ENCODE data around the gene SMG7. TPM values are rescaled to one million over a fixed set of nuclear protein-coding genes. Genes with fewer than 3 reads are reported as not detected.

Gene SMG7
- total RNA-seq, 1 experiment from 2014 or later: 65.2 TPM

DNA sequence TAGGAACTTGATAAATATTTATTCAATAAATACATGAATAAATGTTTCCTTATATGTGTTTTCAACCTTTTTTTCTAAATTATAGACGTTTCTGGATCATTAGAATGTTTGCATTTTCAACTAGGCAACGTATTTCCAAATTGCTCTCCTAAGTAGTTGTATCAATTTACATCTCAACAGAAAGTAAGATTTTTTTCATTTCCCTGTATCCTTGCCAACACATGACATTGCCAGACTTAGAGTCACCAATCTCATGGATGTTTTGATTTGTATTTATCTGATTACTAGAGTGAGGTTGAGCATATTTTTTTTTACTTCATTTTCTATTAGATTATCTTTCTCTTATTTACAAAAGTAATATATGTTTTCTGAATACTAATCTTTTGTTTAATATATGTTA lies 22.2 kb upstream of the SMG7 start:
- Histone ChIP-seq H3K27ac (ENCODE audit: low read length) (no peak overlapping the region), H3K4me3 (ENCODE audit: low read depth in 2 of 2, low read length in 2 of 2) (no peak overlapping the region), H3K36me3 (ENCODE audit: control insufficient read depth, insufficient read depth, low read length) (no peaks in the 10 kb centered on the region), H3K27me3 (ENCODE audit: control insufficient read depth, insufficient read depth, low read length) (peaks cover 7% of the 10 kb centered on the region), H3K9me3 (ENCODE audit: control insufficient read depth, insufficient read depth, low read depth, low read length) (no peaks in the 10 kb centered on the region), H3K4me1 (ENCODE audit: control insufficient read depth, insufficient read depth, low read length) (no peaks in the 10 kb centered on the region; the same call in 1 of the 2 replicates)
- in situ Hi-C loops (cut with HindIII; ENCODE audit: low pct_unique_long_range_greater_than_20kb, low sequenced_read_pairs): no loop called here
- intact Hi-C loops (cut with micrococcal nuclease; ENCODE audit: unreplicated experiment): loop anchor here (10.0 kb wide), 1 partner anchor 165 kb away; no protein-coding TSS in a partner anchor
- POLR2A ChIA-PET: no interaction called here
- TF ChIP-seq POLR2AphosphoS5 (IDR thresholded peaks at IDR 0.05; ENCODE audit: low read depth, low read length): no peak
- TF ChIP-seq TCF7L2 (IDR thresholded peaks at IDR 0.05; ENCODE audit: low read depth, low read length): no peak
- TF ChIP-seq, protein P1, sequence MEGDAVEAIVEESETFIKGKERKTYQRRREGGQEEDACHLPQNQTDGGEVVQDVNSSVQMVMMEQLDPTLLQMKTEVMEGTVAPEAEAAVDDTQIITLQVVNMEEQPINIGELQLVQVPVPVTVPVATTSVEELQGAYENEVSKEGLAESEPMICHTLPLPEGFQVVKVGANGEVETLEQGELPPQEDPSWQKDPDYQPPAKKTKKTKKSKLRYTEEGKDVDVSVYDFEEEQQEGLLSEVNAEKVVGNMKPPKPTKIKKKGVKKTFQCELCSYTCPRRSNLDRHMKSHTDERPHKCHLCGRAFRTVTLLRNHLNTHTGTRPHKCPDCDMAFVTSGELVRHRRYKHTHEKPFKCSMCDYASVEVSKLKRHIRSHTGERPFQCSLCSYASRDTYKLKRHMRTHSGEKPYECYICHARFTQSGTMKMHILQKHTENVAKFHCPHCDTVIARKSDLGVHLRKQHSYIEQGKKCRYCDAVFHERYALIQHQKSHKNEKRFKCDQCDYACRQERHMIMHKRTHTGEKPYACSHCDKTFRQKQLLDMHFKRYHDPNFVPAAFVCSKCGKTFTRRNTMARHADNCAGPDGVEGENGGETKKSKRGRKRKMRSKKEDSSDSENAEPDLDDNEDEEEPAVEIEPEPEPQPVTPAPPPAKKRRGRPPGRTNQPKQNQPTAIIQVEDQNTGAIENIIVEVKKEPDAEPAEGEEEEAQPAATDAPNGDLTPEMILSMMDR (IDR thresholded peaks at IDR 0.05): no peak
- DNase-seq (ENCODE audit: low read depth, low spot score) (no peak), ATAC-seq (no peak)
- CTCF ChIA-PET: no interaction called here
- BruUV-seq (replicated peaks): no TSS peak

DNA sequence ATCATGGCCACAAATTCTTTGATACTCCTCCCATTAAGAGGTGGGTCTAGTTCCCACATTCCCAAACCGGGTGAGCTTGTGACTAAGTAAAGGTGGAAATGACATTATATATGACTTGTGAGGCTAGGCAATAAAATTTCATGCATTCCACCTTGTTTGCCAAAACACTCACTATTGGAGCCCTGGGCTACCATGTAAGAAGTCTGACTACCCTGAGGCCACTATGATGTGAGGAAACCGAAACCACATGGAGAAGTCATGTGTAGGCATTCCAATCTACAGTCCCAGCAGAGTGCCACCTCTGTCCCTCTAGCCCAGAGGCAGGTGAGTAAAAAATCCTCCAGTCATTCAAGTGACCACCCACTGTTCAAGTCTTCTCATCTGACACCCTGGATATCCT lies 17.9 kb upstream of the SMG7 start:
- ChIA-PET CTCF (no interaction called here), POLR2A (no interaction called here)
- no peak for DNase-seq (ENCODE audit: low read depth, low spot score)
- Histone ChIP-seq H3K27me3 (ENCODE audit: control insufficient read depth, insufficient read depth, low read length) (peaks cover 7% of the 10 kb centered on the region), H3K4me1 (ENCODE audit: control insufficient read depth, insufficient read depth, low read length) (no peaks in the 10 kb centered on the region; the same call in 1 of the 2 replicates), H3K36me3 (ENCODE audit: control insufficient read depth, insufficient read depth, low read length) (no peaks in the 10 kb centered on the region), H3K9me3 (ENCODE audit: control insufficient read depth, insufficient read depth, low read depth, low read length) (no peaks in the 10 kb centered on the region), H3K4me3 (ENCODE audit: low read depth in 2 of 2, low read length in 2 of 2) (no peak overlapping the region), H3K27ac (ENCODE audit: low read length) (no peak overlapping the region)
- intact Hi-C loops (cut with micrococcal nuclease; ENCODE audit: unreplicated experiment) (loop anchor here (10.0 kb wide), 1 partner anchor 170 kb away; no protein-coding TSS in a partner anchor), in situ Hi-C loops (cut with HindIII; ENCODE audit: low pct_unique_long_range_greater_than_20kb, low sequenced_read_pairs) (no loop called here)
- no TSS peak for BruUV-seq (replicated peaks)
- TF ChIP-seq, protein P2, sequence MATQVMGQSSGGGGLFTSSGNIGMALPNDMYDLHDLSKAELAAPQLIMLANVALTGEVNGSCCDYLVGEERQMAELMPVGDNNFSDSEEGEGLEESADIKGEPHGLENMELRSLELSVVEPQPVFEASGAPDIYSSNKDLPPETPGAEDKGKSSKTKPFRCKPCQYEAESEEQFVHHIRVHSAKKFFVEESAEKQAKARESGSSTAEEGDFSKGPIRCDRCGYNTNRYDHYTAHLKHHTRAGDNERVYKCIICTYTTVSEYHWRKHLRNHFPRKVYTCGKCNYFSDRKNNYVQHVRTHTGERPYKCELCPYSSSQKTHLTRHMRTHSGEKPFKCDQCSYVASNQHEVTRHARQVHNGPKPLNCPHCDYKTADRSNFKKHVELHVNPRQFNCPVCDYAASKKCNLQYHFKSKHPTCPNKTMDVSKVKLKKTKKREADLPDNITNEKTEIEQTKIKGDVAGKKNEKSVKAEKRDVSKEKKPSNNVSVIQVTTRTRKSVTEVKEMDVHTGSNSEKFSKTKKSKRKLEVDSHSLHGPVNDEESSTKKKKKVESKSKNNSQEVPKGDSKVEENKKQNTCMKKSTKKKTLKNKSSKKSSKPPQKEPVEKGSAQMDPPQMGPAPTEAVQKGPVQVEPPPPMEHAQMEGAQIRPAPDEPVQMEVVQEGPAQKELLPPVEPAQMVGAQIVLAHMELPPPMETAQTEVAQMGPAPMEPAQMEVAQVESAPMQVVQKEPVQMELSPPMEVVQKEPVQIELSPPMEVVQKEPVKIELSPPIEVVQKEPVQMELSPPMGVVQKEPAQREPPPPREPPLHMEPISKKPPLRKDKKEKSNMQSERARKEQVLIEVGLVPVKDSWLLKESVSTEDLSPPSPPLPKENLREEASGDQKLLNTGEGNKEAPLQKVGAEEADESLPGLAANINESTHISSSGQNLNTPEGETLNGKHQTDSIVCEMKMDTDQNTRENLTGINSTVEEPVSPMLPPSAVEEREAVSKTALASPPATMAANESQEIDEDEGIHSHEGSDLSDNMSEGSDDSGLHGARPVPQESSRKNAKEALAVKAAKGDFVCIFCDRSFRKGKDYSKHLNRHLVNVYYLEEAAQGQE (IDR thresholded peaks at IDR 0.05; ENCODE audit: insufficient read depth in 1 of 2, low read depth in 2 of 2, low read length in 1 of 2): no peak
- TF ChIP-seq POLR2AphosphoS5 (IDR thresholded peaks at IDR 0.05; ENCODE audit: low read depth, low read length) (no peak), SIN3A (IDR thresholded peaks at IDR 0.05; ENCODE audit: borderline replicate concordance, insufficient read depth, low read depth, low read length) (no peak), TCF7L2 (IDR thresholded peaks at IDR 0.05; ENCODE audit: low read depth, low read length) (no peak)
- TF ChIP-seq, protein P1 (IDR thresholded peaks at IDR 0.05): no peak
- ATAC-seq: no peak
